Epithelial cell of proximal tubule (primary cell): ENCODE measurements around the gene MRPL4. TPM values are rescaled to one million over a fixed set of nuclear protein-coding genes. Genes with fewer than 3 reads are reported as not detected.

Experiments used
- DNase-seq: peaks from one replicate; pipeline ENCODE4 v3.0.0-alpha.2; 2011; ENCODE audit warnings: low read depth
- H3K4me3 ChIP-seq: 2 replicates; pipeline ENCODE4 v1.5.1; 2011; ENCODE audit warnings: low read depth, mild to moderate bottlenecking, low read length
- CTCF ChIP-seq: conservative IDR thresholded peaks from 2 replicates; pipeline ENCODE4 v1.5.1; 2012; ENCODE audit warnings: low read depth, mild to moderate bottlenecking, low read length
- total RNA-seq: library from RNA; depleted of rRNA; stranded (reverse); fragments of >200 nt; gene quantifications from 2 replicates; pipeline ENCODE4 v1.2.3, GENCODE V29; 2015

Gene MRPL4
- total RNA-seq, 1 donor from 2014 or later, result 104 TPM

GRCh38 chr19:10292789-10293636, 41.0 kb downstream of the MRPL4 start:
- DNase-seq, result no peak
- peak overlapping the region; percentile 43 for H3K4me3 ChIP-seq
- no peak for TF ChIP-seq CTCF

GRCh38 chr19:10293637-10294367, 41.8 kb downstream of the MRPL4 start:
- no peak for TF ChIP-seq CTCF
- DNase-seq, result no peak

GRCh38 chr19:10294368-10294697, 42.3 kb downstream of the MRPL4 start:
- H3K4me3 ChIP-seq, result no peak overlapping the region
- DNase-seq, result no peak
- TF ChIP-seq CTCF, result peak; percentile 14

More at GRCh38 chr19:10293637-10294367, 41.8 kb downstream of the MRPL4 start:
- H3K4me3 ChIP-seq, result no peak overlapping the region

- no peak for DNase-seq
- TF ChIP-seq CTCF, result peak; percentile 29
- peak overlapping the region; percentile 24 for H3K4me3 ChIP-seq
These were observed 43.4 kb downstream of the MRPL4 start for GRCh38 chr19:10295305-10295846.

GRCh38 chr19:10295847-10296591, 44.0 kb downstream of the MRPL4 start:
- peak overlapping the region; percentile 24 for H3K4me3 ChIP-seq
- DNase-seq, result no peak
- TF ChIP-seq CTCF, result no peak

GRCh38 chr19:10299545-10300458, 47.8 kb downstream of the MRPL4 start:
- DNase-seq, result no peak
- no peak for TF ChIP-seq CTCF

More at GRCh38 chr19:10299545-10300458, 47.8 kb downstream of the MRPL4 start:
- no peak overlapping the region for H3K4me3 ChIP-seq
